K562 (cell line): ENCODE data around the gene DOLPP1. TPM values are rescaled to one million over a fixed set of nuclear protein-coding genes. Genes with fewer than 3 reads are reported as not detected.

ENCODE experiments used
- ATAC-seq: fragments of 200-7000 bp; cut with Tn5 transposase; 3 replicates; pipeline ENCODE4 v1.9.1; 2020; ENCODE audit warnings: moderate library complexity
- BruUV-seq: library from RNA; stranded (reverse); fragments of 400-500 nt; replicated peaks from 2 replicates; lab custom pipeline; 2021; lab: Mats Ljungman, UMichigan
- CTCF ChIA-PET: fragments of 300-600 bp; formaldehyde crosslinking; extraction: SDS; loops from one replicate; lab custom pipeline; 2021; ENCODE audit warnings: low intra/inter-chr PET ratio; lab: Yijun Ruan, JAX
- POLR2A ChIA-PET: fragments of 300-600, 350-650 bp; sonication (Branson Sonifier 250); formaldehyde crosslinking; extraction: SDS; loops from one replicate; lab custom pipeline; 2021; ENCODE audit warnings: antibody characterized with exemption, inconsistent platforms; lab: Yijun Ruan, JAX
- DNase-seq, 4 experiments: peaks; one replicate each; pipeline versions ENCODE4 v3.0.0 to v3.0.0-alpha.2; 2011 to 2018; ENCODE audit warnings: low spot score in 3 of 4, mixed read lengths in 3 of 4; ENCODE audit errors: extremely low read depth in 1 of 4
- FAIRE-seq: peaks from 2 replicates; lab custom pipeline; 2011; peaks lifted over from hg19 to GRCh38; lab: Jason Lieb, UNC
- H2AFZ ChIP-seq: 2 replicates; pipeline ENCODE4 v1.6.0; 2011; ENCODE audit warnings: low read depth, low read length, control low read depth, inconsistent platforms
- H3K27ac ChIP-seq: fragments of 200-600 bp; 3 replicates; pipeline ENCODE4 v1.8.0; 2011; ENCODE audit warnings: low read depth, mild to moderate bottlenecking, control low read depth, inconsistent platforms, low read length, moderate library complexity, mixed read lengths; ENCODE audit errors: extremely low read depth
- H3K27me3 ChIP-seq, 2 experiments: fragments of 300-600 bp in 1 of 2; 2 replicates in 1 of 2; 3 replicates in 1 of 2; pipeline versions ENCODE4 v1.6.0 to v1.8.0; 2011; ENCODE audit warnings: inconsistent platforms in 2 of 2, low read length in 2 of 2, mild to moderate bottlenecking in 1 of 2, mixed read lengths in 1 of 2, moderate library complexity in 1 of 2; ENCODE audit not compliant: control insufficient read depth in 2 of 2, insufficient read depth in 2 of 2
- H3K36me3 ChIP-seq: fragments of 300-600 bp; 3 replicates; pipeline ENCODE4 v1.8.0; 2011; ENCODE audit warnings: mild to moderate bottlenecking, low read length, inconsistent platforms; ENCODE audit not compliant: control insufficient read depth, insufficient read depth
- H3K4me1 ChIP-seq, 2 experiments: fragments of 200-600 bp in 1 of 2; replicated peaks in 1 of 2; 2 replicates in 1 of 2; 3 replicates in 1 of 2; pipeline versions ENCODE4 v1.5.1 to v1.8.0; 2011; ENCODE audit warnings: inconsistent platforms in 2 of 2, low read length in 2 of 2, mild to moderate bottlenecking in 1 of 2, mixed read lengths in 1 of 2, moderate library complexity in 1 of 2; ENCODE audit not compliant: control insufficient read depth in 2 of 2, insufficient read depth in 2 of 2
- H3K4me2 ChIP-seq: 2 replicates; pipeline ENCODE4 v1.6.1; 2011; ENCODE audit warnings: low read length, control low read depth, inconsistent platforms, mixed read lengths; ENCODE audit not compliant: insufficient read depth
- H3K4me3 ChIP-seq: fragments of 200-600 bp; sonication (generic), shearing (Covaris generic); 2 replicates; pipeline ENCODE4 v1.5.1; 2016; ENCODE audit warnings: control low read depth, inconsistent platforms
- H3K79me2 ChIP-seq: fragments of 200-600 bp; 3 replicates; pipeline ENCODE4 v1.8.0; 2011; ENCODE audit warnings: low read length, inconsistent platforms; ENCODE audit not compliant: control insufficient read depth, insufficient read depth
- H3K9ac ChIP-seq, 2 experiments: 2 replicates each; pipeline versions ENCODE4 v1.6.0 to v1.6.1; 2011; ENCODE audit warnings: low read depth in 2 of 2, low read length in 2 of 2, control low read depth in 1 of 2, inconsistent platforms in 1 of 2, mild to moderate bottlenecking in 1 of 2, mixed read lengths in 1 of 2; ENCODE audit not compliant: insufficient read depth in 1 of 2
- H3K9me1 ChIP-seq: one replicate; pipeline ENCODE4 v1.6.0; 2011; ENCODE audit warnings: inconsistent platforms, mild to moderate bottlenecking, low read length, moderate library complexity; ENCODE audit not compliant: control insufficient read depth, insufficient read depth
- H3K9me3 ChIP-seq: replicated peaks from 2 replicates; pipeline ENCODE4 v1.5.1; 2011; ENCODE audit warnings: low read depth, low read length, inconsistent platforms; ENCODE audit not compliant: control insufficient read depth, insufficient read depth
- H4K20me1 ChIP-seq: replicated peaks from 2 replicates; pipeline ENCODE4 v1.6.1; 2011; ENCODE audit warnings: low read length, inconsistent platforms, mixed read lengths; ENCODE audit not compliant: control insufficient read depth, insufficient read depth
- MXI1 ChIP-seq: IDR thresholded peaks from 2 replicates; pipeline ENCODE4 v1.6.1; 2011; ENCODE audit warnings: low read depth, mild to moderate bottlenecking, improper control_type of control experiment, low read length
- ZBTB8A ChIP-seq: fragments of 450-650 bp; IDR thresholded peaks from 2 replicates; pipeline ENCODE4 v1.6.1; 2018; ENCODE audit warnings: mild to moderate bottlenecking, moderate library complexity; ENCODE audit not compliant: partially characterized antibody
- WGBS: fragments of 100-300 bp; shearing (Covaris generic); methylation state at CpG from one replicate; pipeline ENCODE4 v1.1.6; 2016; ENCODE audit warnings: low coverage, mixed read lengths; ENCODE audit not compliant: insufficient coverage; ENCODE audit errors: missing lambda C conversion rate; 5-methylcytosine and 5-hydroxymethylcytosine counted together
- in situ Hi-C: fragments of 300-500 bp; cut with MboI; formaldehyde crosslinking; loops from 4 replicates; pipeline ENCODE4 v1.15.0; 2018; ENCODE audit warnings: inconsistent platforms, mixed read lengths
- intact Hi-C: fragments of 100-400 bp; cut with micrococcal nuclease; formaldehyde crosslinking; loops from 2 replicates; pipeline ENCODE4 v1.14.2; 2022
- polyA plus RNA-seq, 8 experiments: library from polyadenylated mRNA; depleted of rRNA in 4 of 8; stranded (reverse) in 5 of 8; unstranded in 3 of 8; fragments of >200 nt; fragmentation: Nextera tagmentation in 2 of 8; fragmentation: Illumina TruSeq in 1 of 8; extraction: Ambion mirVana in 2 of 8; extraction: Trizol in 1 of 8; gene quantifications; 2 replicates each; pipeline versions ENCODE4 v1.2.1 to v1.2.3, GENCODE V29; 2011 to 2014; ENCODE audit warnings: inconsistent platforms in 1 of 8, missing spikeins in 1 of 8
- total RNA-seq, 7 experiments: library from RNA; depleted of rRNA in 6 of 7; stranded (reverse); fragments of >200 nt in 6 of 7; fragmentation: Illumina TruSeq in 2 of 7; extraction: Trizol in 2 of 7; gene quantifications; 2 replicates each; pipeline versions ENCODE4 v1.2.1 to v1.2.3, GENCODE V29; 2011 to 2021; ENCODE audit warnings: low replicate concordance in 1 of 7
- TF ChIP-seq, protein P1 (sequence below): sonication (generic); formaldehyde crosslinking; IDR thresholded peaks from 2 replicates; pipeline ENCODE4 v1.9.0; 2022; ENCODE audit warnings: mild to moderate bottlenecking, missing genetic modification reagents
- TF ChIP-seq, protein P2 (sequence below): fragments of 450-650 bp; IDR thresholded peaks from 2 replicates; pipeline ENCODE4 v1.6.1; 2016

DOLPP1 gene
- total and polyA plus RNA-seq, 9 of the 15 experiments (the other 6 are each of a cell fraction or from before 2014, with no cell fraction given), result 3.0 to 39.8 (median 30.5) TPM

DNA sequence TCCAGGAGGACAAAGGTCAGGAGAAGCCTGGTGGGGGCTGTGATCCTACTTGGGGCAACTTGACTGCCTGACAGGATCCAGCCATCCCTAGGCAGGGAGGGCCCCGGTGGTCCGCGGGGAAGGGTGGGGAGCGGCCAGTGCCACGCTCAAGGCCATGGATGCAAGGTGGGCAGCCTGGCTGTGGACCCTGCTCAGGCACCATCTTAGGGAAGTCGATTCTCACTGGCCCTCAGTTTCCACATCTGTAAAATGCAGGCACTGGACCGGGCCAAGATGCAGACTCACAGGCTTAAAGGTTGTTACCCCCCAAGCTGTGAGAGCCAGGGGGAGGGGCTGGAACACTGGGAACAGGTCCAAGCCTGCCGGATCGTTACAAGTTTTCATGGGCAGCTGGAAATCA lies 8.7 kb upstream of the DOLPP1 start:
- in situ Hi-C loops (no loop called here), intact Hi-C loops (no loop called here)
- FAIRE-seq, result no peak
- Histone ChIP-seq H3K9me1 (no peaks in the 10 kb centered on the region), H3K36me3 (peaks cover 46% of the 10 kb centered on the region; the same call in 2 of the 3 replicates), H3K27me3 (no peaks in the 10 kb centered on the region), H3K9ac (peak overlapping the region in 1 of 2 experiments; percentile 64; a peak in 1 of 4 replicates), H3K4me3 (no peak overlapping the region), H4K20me1 (no peaks in the 10 kb centered on the region), H3K4me1 (peaks cover 44 to 59% of the 10 kb centered on the region in 2 experiments), H3K79me2 (peaks cover 16% of the 10 kb centered on the region; the same call in 2 of the 3 replicates), H3K9me3 (no peaks in the 10 kb centered on the region), H3K27ac (no peak overlapping the region), H2AFZ (no peak overlapping the region), H3K4me2 (peak overlapping the region; percentile 34; the same call in 1 of the 2 replicates)
- CTCF ChIA-PET, result interaction anchor here (0.7 kb wide), 2 partner anchors 32 to 544 kb away, joined by 3 to 4 read pairs; no protein-coding TSS in a partner anchor
- ATAC-seq, result no peak
- BruUV-seq, result no TSS peak
- 53% methylated on average over 7 of the region's 9 CpGs for WGBS
- peak in 1 of 4 experiments; percentile 43 for DNase-seq
- POLR2A ChIA-PET, result interaction anchor here (1.1 to 1.6 kb wide), 2 partner anchors 9 to 22 kb away, joined by 4 to 6 read pairs; partner anchors contain the start of gene DOLPP1
- no peak for TF ChIP-seq MXI1
- TF ChIP-seq, protein P1, sequence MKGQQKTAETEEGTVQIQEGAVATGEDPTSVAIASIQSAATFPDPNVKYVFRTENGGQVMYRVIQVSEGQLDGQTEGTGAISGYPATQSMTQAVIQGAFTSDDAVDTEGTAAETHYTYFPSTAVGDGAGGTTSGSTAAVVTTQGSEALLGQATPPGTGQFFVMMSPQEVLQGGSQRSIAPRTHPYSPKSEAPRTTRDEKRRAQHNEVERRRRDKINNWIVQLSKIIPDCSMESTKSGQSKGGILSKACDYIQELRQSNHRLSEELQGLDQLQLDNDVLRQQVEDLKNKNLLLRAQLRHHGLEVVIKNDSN (CRISPR knock-in tag), result 0 out of 2 replicates have a peak, but pooled peaks have one; percentile 2

DNA sequence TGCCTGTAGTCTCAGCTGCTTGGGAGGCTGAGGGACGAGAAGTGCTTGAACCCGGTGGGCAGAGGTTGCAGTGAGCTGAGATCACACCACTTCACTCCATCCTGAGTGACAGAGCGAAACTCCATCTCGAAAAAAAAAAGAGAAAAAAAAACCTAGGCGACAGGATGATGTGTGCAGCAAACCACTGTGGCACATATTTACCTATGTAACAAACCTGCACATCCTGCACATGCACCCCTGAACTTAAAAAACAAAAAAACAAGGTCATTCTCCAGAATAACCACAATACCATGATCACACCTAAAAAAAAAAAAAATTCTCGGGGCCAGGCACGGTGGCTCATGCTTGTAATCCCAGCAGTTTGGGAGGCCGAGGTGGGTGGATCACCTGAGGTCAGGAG lies 7.5 kb upstream of the DOLPP1 start:
- H3K4me3 ChIP-seq, result no peak overlapping the region
- DNase-seq (no peak), ATAC-seq (no peak)
- 86% methylated on average over 6 of the region's 8 CpGs for WGBS
- intact Hi-C loops, result no loop called here
- H2AFZ ChIP-seq, result no peak overlapping the region
- no TSS peak for BruUV-seq
- no peak overlapping the region for H3K4me2 ChIP-seq
- H3K4me1 ChIP-seq, result peaks cover 40 to 50% of the 10 kb centered on the region in 2 experiments
- CTCF ChIA-PET, result no interaction called here
- peaks cover 34% of the 10 kb centered on the region; the same call in 2 of the 3 replicates for H3K36me3 ChIP-seq
- no peaks in the 10 kb centered on the region for H3K27me3 ChIP-seq
- H3K9me1 ChIP-seq, result no peaks in the 10 kb centered on the region
- POLR2A ChIA-PET, result interaction anchor here (0.6 to 1.6 kb wide), 4 partner anchors 8 to 37 kb away, joined by 3 to 6 read pairs (median 4); partner anchors contain the start of genes DOLPP1 and MIGA2
- no peaks in the 10 kb centered on the region for H3K9me3 ChIP-seq
- H3K9ac ChIP-seq, result no peak overlapping the region
- H3K79me2 ChIP-seq, result peaks cover 16% of the 10 kb centered on the region; the same call in 2 of the 3 replicates
- no peak overlapping the region for H3K27ac ChIP-seq
- TF ChIP-seq ZBTB8A, result no peak
- TF ChIP-seq, protein P2, sequence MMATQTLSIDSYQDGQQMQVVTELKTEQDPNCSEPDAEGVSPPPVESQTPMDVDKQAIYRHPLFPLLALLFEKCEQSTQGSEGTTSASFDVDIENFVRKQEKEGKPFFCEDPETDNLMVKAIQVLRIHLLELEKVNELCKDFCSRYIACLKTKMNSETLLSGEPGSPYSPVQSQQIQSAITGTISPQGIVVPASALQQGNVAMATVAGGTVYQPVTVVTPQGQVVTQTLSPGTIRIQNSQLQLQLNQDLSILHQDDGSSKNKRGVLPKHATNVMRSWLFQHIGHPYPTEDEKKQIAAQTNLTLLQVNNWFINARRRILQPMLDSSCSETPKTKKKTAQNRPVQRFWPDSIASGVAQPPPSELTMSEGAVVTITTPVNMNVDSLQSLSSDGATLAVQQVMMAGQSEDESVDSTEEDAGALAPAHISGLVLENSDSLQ, result peak; percentile 15; the same call in 1 of the 2 replicates
- TF ChIP-seq, all 486 proteins: peak for 1
- no peak for FAIRE-seq
- no peaks in the 10 kb centered on the region for H4K20me1 ChIP-seq
- in situ Hi-C loops, result no loop called here
